Measurements from ENCODE around the gene TSHZ3. TPM values are rescaled to one million over a fixed set of nuclear protein-coding genes. Genes with fewer than 3 reads are reported as not detected.

The TSHZ3 gene
- total and polyA plus RNA-seq, 11 donors = 0.88 to 11.5 (median 2.4) TPM

DNA sequence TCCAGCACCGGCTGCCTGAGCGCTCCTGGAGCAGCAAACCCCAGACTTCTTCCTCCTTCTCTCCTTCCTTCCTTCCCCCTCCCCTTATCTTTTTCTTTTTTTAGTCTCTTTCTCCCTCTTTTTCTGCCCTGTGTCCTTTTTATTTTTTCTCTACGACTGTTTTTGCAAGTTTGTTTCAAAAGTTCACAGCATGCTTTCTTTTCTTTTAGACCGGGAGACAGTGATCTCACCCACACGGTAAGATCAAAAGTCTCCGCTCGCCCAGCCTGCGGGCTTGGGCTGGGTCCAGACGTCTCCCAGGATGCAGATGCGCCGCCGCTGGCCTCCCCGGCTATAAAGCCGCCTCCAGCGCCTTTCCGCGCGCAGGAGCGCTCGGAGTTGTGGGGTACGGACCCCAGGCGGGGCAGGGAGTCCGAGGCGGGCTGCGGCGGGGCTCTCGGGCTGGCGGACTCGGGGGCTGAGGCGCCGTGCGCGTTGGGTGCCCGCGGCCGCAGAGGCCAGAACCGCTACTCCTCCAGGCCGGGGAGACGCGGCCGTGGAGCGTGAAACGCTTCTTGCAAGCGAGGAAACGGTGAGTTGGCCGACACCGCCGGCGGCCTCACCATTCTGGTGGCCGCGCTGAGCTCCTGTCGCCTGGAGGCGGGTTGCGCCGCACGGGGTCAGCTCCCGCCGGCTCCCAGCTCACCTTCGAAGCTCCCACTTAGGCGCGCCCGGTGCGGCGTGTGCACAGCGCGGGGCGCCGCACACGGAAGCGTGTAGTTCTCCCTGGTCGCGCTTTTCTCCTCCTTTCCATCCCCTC lies 2.0 kb upstream of the TSHZ3 start:
- no peaks in the 10 kb centered on the region for H3K9me3 ChIP-seq
- peaks cover 0 to 57% (median 15%) of the 10 kb centered on the region in 12 donors for H3K4me1 ChIP-seq
- peak in 2 of 4 donors; percentile 4 to 24 for ATAC-seq
- H3K27ac ChIP-seq = peak overlapping the region; percentile 43 to 97 (median 88)
- DNase-seq = peak; percentile 36 to 74 (median 44)
- H3K27me3 ChIP-seq = peaks cover 5 to 55% (median 36%) of the 10 kb centered on the region in 9 donors
- peak overlapping the region; percentile 33 to 96 (median 85) for H3K4me3 ChIP-seq
- TF ChIP-seq POLR2A (IDR thresholded peaks at IDR 0.05) = no peak
- TF ChIP-seq, protein P1, sequence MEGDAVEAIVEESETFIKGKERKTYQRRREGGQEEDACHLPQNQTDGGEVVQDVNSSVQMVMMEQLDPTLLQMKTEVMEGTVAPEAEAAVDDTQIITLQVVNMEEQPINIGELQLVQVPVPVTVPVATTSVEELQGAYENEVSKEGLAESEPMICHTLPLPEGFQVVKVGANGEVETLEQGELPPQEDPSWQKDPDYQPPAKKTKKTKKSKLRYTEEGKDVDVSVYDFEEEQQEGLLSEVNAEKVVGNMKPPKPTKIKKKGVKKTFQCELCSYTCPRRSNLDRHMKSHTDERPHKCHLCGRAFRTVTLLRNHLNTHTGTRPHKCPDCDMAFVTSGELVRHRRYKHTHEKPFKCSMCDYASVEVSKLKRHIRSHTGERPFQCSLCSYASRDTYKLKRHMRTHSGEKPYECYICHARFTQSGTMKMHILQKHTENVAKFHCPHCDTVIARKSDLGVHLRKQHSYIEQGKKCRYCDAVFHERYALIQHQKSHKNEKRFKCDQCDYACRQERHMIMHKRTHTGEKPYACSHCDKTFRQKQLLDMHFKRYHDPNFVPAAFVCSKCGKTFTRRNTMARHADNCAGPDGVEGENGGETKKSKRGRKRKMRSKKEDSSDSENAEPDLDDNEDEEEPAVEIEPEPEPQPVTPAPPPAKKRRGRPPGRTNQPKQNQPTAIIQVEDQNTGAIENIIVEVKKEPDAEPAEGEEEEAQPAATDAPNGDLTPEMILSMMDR (IDR thresholded peaks at IDR 0.05) = no peak
- no peaks in the 10 kb centered on the region for H3K36me3 ChIP-seq
- intact Hi-C loops (cut with DNase I) = loop anchor here in 5 of 10 donors (5.0 to 10.0 kb wide), 6 partner anchors 226 to 1061 kb away; no protein-coding TSS in a partner anchor
- 1 to 3% (median 2%) methylated on average over 44 to 72 of the region's 72 CpGs for WGBS, 4 donors

GRCh38 chr19:31350693-31351055 lies 1.4 kb upstream of the TSHZ3 start:
- peaks cover 5 to 49% (median 30%) of the 10 kb centered on the region in 9 donors for H3K27me3 ChIP-seq
- TF ChIP-seq, protein P1 (IDR thresholded peaks at IDR 0.05) = no peak
- H3K4me3 ChIP-seq = peak overlapping the region; percentile 75 to 96 (median 86)
- H3K27ac ChIP-seq = peak overlapping the region; percentile 79 to 97 (median 93)
- H3K9me3 ChIP-seq = no peaks in the 10 kb centered on the region
- 0% methylated on average over 29 to 63 of the region's 63 CpGs for WGBS, 4 donors
- ATAC-seq (peak in 3 of 4 donors; percentile 38 to 48 (median 47)), DNase-seq (peak; percentile 62 to 83 (median 68))
- H3K36me3 ChIP-seq = no peaks in the 10 kb centered on the region
- peaks cover 0 to 52% (median 15%) of the 10 kb centered on the region in 12 donors for H3K4me1 ChIP-seq
- intact Hi-C loops (cut with DNase I) = loop anchor here in 5 of 10 donors (5.0 to 10.0 kb wide), 6 partner anchors 226 to 1062 kb away; no protein-coding TSS in a partner anchor

- DNase-seq (peak; percentile 47 to 71 (median 60)), ATAC-seq (peak in 3 of 4 donors; percentile 11 to 23 (median 22))
- H3K27ac ChIP-seq = peak overlapping the region; percentile 79 to 97 (median 93)
- peaks cover 2 to 44% (median 25%) of the 10 kb centered on the region in 9 donors for H3K27me3 ChIP-seq
- WGBS, 4 donors = 0 to 1% (median 1%) methylated on average over 27 to 61 of the region's 61 CpGs
- TF ChIP-seq POLR2A (IDR thresholded peaks at IDR 0.05) = no peak
- TF ChIP-seq, protein P1 (IDR thresholded peaks at IDR 0.05) = no peak
- H3K4me3 ChIP-seq = peak overlapping the region; percentile 75 to 96 (median 86)
- H3K9me3 ChIP-seq = no peaks in the 10 kb centered on the region
- no peaks in the 10 kb centered on the region for H3K36me3 ChIP-seq
- H3K4me1 ChIP-seq = peaks cover 0 to 48% (median 15%) of the 10 kb centered on the region in 12 donors
- intact Hi-C loops (cut with DNase I) = loop anchor here in 5 of 10 donors (5.0 to 10.0 kb wide), 6 partner anchors 225 to 1062 kb away; no protein-coding TSS in a partner anchor
These were observed 927 bp upstream of the TSHZ3 start for GRCh38 chr19:31350033-31350692.

Measured in heart left ventricle (tissue), 16 donors.